ENCODE measurements around the gene TEX9.
"Not testable (repeated sequence)": the region's sequence is repeated elsewhere in the genome, so short reads cannot be mapped to it uniquely, and the experiment has no call there.

The TEX9 gene

GRCh38 chr15:56366211-56366610 is 985 bp downstream of the TEX9 start:
- no peak for DNase-seq (ENCODE audit: low spot score)

- no peak for DNase-seq (ENCODE audit: low spot score)
Observed at GRCh38 chr15:56367156-56367555, 1.9 kb downstream of the TEX9 start.

GRCh38 chr15:56369234-56369633 is 4.0 kb downstream of the TEX9 start:
- DNase-seq (ENCODE audit: low spot score) = no peak

- peak; percentile 25 for DNase-seq (ENCODE audit: low spot score)
Observed at GRCh38 chr15:56371495-56372147, 6.4 kb downstream of the TEX9 start.

GRCh38 chr15:56374693-56375092 is 9.5 kb downstream of the TEX9 start:
- not testable (repeated sequence) for DNase-seq (ENCODE audit: low spot score)

GRCh38 chr15:56377822-56378221 is 12.6 kb downstream of the TEX9 start:
- DNase-seq (ENCODE audit: low spot score) = not testable (repeated sequence)

- DNase-seq (ENCODE audit: low spot score) = no peak
Observed at GRCh38 chr15:56383010-56383409, 17.8 kb downstream of the TEX9 start.

- no peak for DNase-seq (ENCODE audit: low spot score)
Observed at GRCh38 chr15:56385908-56386307, 20.7 kb downstream of the TEX9 start.

- DNase-seq (ENCODE audit: low spot score) = no peak
Observed at GRCh38 chr15:56390739-56391267, 25.6 kb downstream of the TEX9 start.

- DNase-seq (ENCODE audit: low spot score) = no peak
Observed at GRCh38 chr15:56393277-56393676, 28.1 kb downstream of the TEX9 start.

GRCh38 chr15:56394909-56395308 is 29.7 kb downstream of the TEX9 start:
- no peak for DNase-seq (ENCODE audit: low spot score)

GRCh38 chr15:56397325-56397724 is 32.1 kb downstream of the TEX9 start:
- not testable (repeated sequence) for DNase-seq (ENCODE audit: low spot score)

- DNase-seq (ENCODE audit: low spot score) = not testable (repeated sequence)
Observed at GRCh38 chr15:56399209-56399608, 34.0 kb downstream of the TEX9 start.

GRCh38 chr15:56410721-56411120 is 45.5 kb downstream of the TEX9 start:
- no peak for DNase-seq (ENCODE audit: low spot score)

- no peak for DNase-seq (ENCODE audit: low spot score)
Observed at GRCh38 chr15:56411122-56411749, 46.0 kb downstream of the TEX9 start.

- DNase-seq (ENCODE audit: low spot score) = not testable (repeated sequence)
Observed at GRCh38 chr15:56413114-56413733, 48.0 kb downstream of the TEX9 start.

GRCh38 chr15:56425276-56425675 is 60.0 kb downstream of the TEX9 start:
- no peak for DNase-seq (ENCODE audit: low spot score)

GRCh38 chr15:56425976-56426375 is 60.8 kb downstream of the TEX9 start:
- DNase-seq (ENCODE audit: low spot score) = no peak

- peak; percentile 61 for DNase-seq (ENCODE audit: low spot score)
Observed at GRCh38 chr15:56428821-56429458, 63.7 kb downstream of the TEX9 start.

- no peak for DNase-seq (ENCODE audit: low spot score)
Observed at GRCh38 chr15:56432304-56432703, 67.1 kb downstream of the TEX9 start.

- no peak for DNase-seq (ENCODE audit: low spot score)
Observed at GRCh38 chr15:56440214-56440770, 75.1 kb downstream of the TEX9 start.

GRCh38 chr15:56442354-56442753 is 77.1 kb downstream of the TEX9 start:
- no peak for DNase-seq (ENCODE audit: low spot score)

Measured in LoVo (cell line).